SJCRH30 (cell line): ENCODE data around the gene GSTM5. TPM values are rescaled to one million over a fixed set of nuclear protein-coding genes. Genes with fewer than 3 reads are reported as not detected.
A peak's percentile ranks its signal among the peaks of the same experiment; 100 is the strongest.
"Not testable (repeated sequence)": the region's sequence is repeated elsewhere in the genome, so short reads cannot be mapped to it uniquely, and the experiment has no call there.

Experiments used
- DNase-seq, 2 experiments: peaks; one replicate each; pipeline ENCODE4 v3.0.0-alpha.2; 2015 to 2020
- H3K27ac ChIP-seq: fragments of 250-450 bp; sonication (Bioruptor Pico); 2 replicates; pipeline ENCODE4 v1.5.1; 2020; ENCODE audit warnings: mild to moderate bottlenecking, moderate library complexity
- H3K27me3 ChIP-seq: fragments of 250-450 bp; sonication (Bioruptor Pico); 2 replicates; pipeline ENCODE4 v1.5.1; 2020; ENCODE audit warnings: mild to moderate bottlenecking, moderate library complexity
- H3K36me3 ChIP-seq: fragments of 250-450 bp; sonication (Bioruptor Pico); 2 replicates; pipeline ENCODE4 v1.5.1; 2020; ENCODE audit warnings: mild to moderate bottlenecking, moderate library complexity
- H3K4me1 ChIP-seq: fragments of 250-450 bp; sonication (Bioruptor Pico); 2 replicates; pipeline ENCODE4 v1.5.1; 2020; ENCODE audit warnings: mild to moderate bottlenecking, moderate library complexity
- H3K4me3 ChIP-seq: fragments of 250-450 bp; sonication (Bioruptor Pico); 2 replicates; pipeline ENCODE4 v1.5.1; 2020; ENCODE audit warnings: mild to moderate bottlenecking, moderate library complexity
- H3K9me3 ChIP-seq: fragments of 250-450 bp; sonication (Bioruptor Pico); replicated peaks from 2 replicates; pipeline ENCODE4 v1.5.1; 2020; ENCODE audit warnings: mild to moderate bottlenecking, moderate library complexity
- total RNA-seq: library from RNA; depleted of rRNA; stranded (reverse); fragments of >200 nt; shearing (Covaris generic); gene quantifications from 2 replicates; pipeline ENCODE4 v1.2.3, GENCODE V29; 2014

The GSTM5 gene
- total RNA-seq, 1 experiment from 2014 or later, result 0.02 TPM

GRCh38 chr1:109687109-109687508 is 24.9 kb upstream of the GSTM5 start:
- H3K27ac ChIP-seq, H3K27me3 ChIP-seq, H3K9me3 ChIP-seq, H3K4me3 ChIP-seq, H3K4me1 ChIP-seq, DNase-seq, H3K36me3 ChIP-seq: not testable (repeated sequence)

- Histone ChIP-seq H3K27ac (no peak within 1 kb of the TSS), H3K9me3 (no peaks in the 10 kb centered on the region), H3K36me3 (no peaks in the 10 kb centered on the region), H3K4me1 (no peaks in the 10 kb centered on the region), H3K4me3 (no peak within 1 kb of the TSS), H3K27me3 (no peaks in the 10 kb centered on the region)
- no peak for DNase-seq
Observed at GRCh38 chr1:109687641-109688499, 24.2 kb upstream of the GSTM5 start, which contains the start of gene GSTM1. Gene GSTM1 (plus strand): TSS chr1:109687817. CDS start chr1:109687874, 57 bp downstream.

GRCh38 chr1:109689844-109690405 is 22.1 kb upstream of the GSTM5 start:
- H3K27me3 ChIP-seq, result no peaks in the 10 kb centered on the region
- H3K27ac ChIP-seq, result no peak overlapping the region
- H3K36me3 ChIP-seq, result no peaks in the 10 kb centered on the region
- H3K9me3 ChIP-seq, result no peaks in the 10 kb centered on the region
- DNase-seq, result no peak
- H3K4me1 ChIP-seq, result no peaks in the 10 kb centered on the region
- H3K4me3 ChIP-seq, result no peak overlapping the region

- DNase-seq, result no peak
- Histone ChIP-seq H3K9me3 (no peaks in the 10 kb centered on the region), H3K27ac (no peak overlapping the region), H3K27me3 (no peaks in the 10 kb centered on the region), H3K4me3 (no peak overlapping the region), H3K4me1 (no peaks in the 10 kb centered on the region), H3K36me3 (no peaks in the 10 kb centered on the region)
Observed at GRCh38 chr1:109691759-109692158, 20.3 kb upstream of the GSTM5 start.

GRCh38 chr1:109694400-109694799 is 17.7 kb upstream of the GSTM5 start:
- DNase-seq, H3K4me3 ChIP-seq, H3K27me3 ChIP-seq, H3K27ac ChIP-seq, H3K9me3 ChIP-seq, H3K4me1 ChIP-seq, H3K36me3 ChIP-seq: not testable (repeated sequence)

- not testable (repeated sequence) for DNase-seq, H3K4me3 ChIP-seq, H3K9me3 ChIP-seq, H3K4me1 ChIP-seq, H3K36me3 ChIP-seq, H3K27ac ChIP-seq, H3K27me3 ChIP-seq
Observed at GRCh38 chr1:109695138-109695537, 16.9 kb upstream of the GSTM5 start.

- no peak overlapping the region for H3K4me3 ChIP-seq
- H3K9me3 ChIP-seq, result no peaks in the 10 kb centered on the region
- DNase-seq, result no peak
- no peak overlapping the region for H3K27ac ChIP-seq
- no peaks in the 10 kb centered on the region for H3K4me1 ChIP-seq
- no peaks in the 10 kb centered on the region for H3K36me3 ChIP-seq
- H3K27me3 ChIP-seq, result no peaks in the 10 kb centered on the region
Observed at GRCh38 chr1:109697066-109697465, 15.0 kb upstream of the GSTM5 start.

GRCh38 chr1:109697861-109698260 is 14.2 kb upstream of the GSTM5 start:
- not testable (repeated sequence) for H3K27ac ChIP-seq, H3K4me1 ChIP-seq, H3K27me3 ChIP-seq, H3K9me3 ChIP-seq, H3K4me3 ChIP-seq, DNase-seq, H3K36me3 ChIP-seq

- H3K9me3 ChIP-seq, H3K27me3 ChIP-seq, DNase-seq, H3K4me1 ChIP-seq, H3K27ac ChIP-seq, H3K36me3 ChIP-seq, H3K4me3 ChIP-seq: not testable (repeated sequence)
Observed at GRCh38 chr1:109702940-109703339, 9.1 kb upstream of the GSTM5 start.

- DNase-seq, result no peak
- no peak overlapping the region for H3K4me3 ChIP-seq
- no peaks in the 10 kb centered on the region for H3K27me3 ChIP-seq
- H3K4me1 ChIP-seq, result no peaks in the 10 kb centered on the region
- H3K36me3 ChIP-seq, result no peaks in the 10 kb centered on the region
- no peaks in the 10 kb centered on the region for H3K9me3 ChIP-seq
- H3K27ac ChIP-seq, result no peak overlapping the region
Observed at GRCh38 chr1:109704173-109704572, 7.9 kb upstream of the GSTM5 start.

GRCh38 chr1:109705411-109705810 is 6.6 kb upstream of the GSTM5 start:
- Histone ChIP-seq H3K4me1 (no peaks in the 10 kb centered on the region), H3K4me3 (no peak overlapping the region), H3K9me3 (no peaks in the 10 kb centered on the region), H3K36me3 (no peaks in the 10 kb centered on the region), H3K27ac (no peak overlapping the region), H3K27me3 (no peaks in the 10 kb centered on the region)
- DNase-seq, result no peak

GRCh38 chr1:109708949-109709348 is 3.1 kb upstream of the GSTM5 start:
- peak in 1 of 2 experiments; percentile 0 for DNase-seq
- H3K9me3 ChIP-seq, H3K36me3 ChIP-seq, H3K4me3 ChIP-seq, H3K4me1 ChIP-seq, H3K27ac ChIP-seq, H3K27me3 ChIP-seq: not testable (repeated sequence)

- not testable (repeated sequence) for H3K9me3 ChIP-seq, H3K27me3 ChIP-seq, H3K36me3 ChIP-seq, H3K4me1 ChIP-seq, H3K4me3 ChIP-seq, DNase-seq, H3K27ac ChIP-seq
Observed at GRCh38 chr1:109709822-109710221, 2.2 kb upstream of the GSTM5 start.

- H3K27ac ChIP-seq, result no peak overlapping the region
- H3K36me3 ChIP-seq, result no peaks in the 10 kb centered on the region
- H3K4me3 ChIP-seq, result no peak overlapping the region
- DNase-seq, result peak in 1 of 2 experiments; percentile 0
- H3K9me3 ChIP-seq, result no peaks in the 10 kb centered on the region
- H3K4me1 ChIP-seq, result no peaks in the 10 kb centered on the region
- H3K27me3 ChIP-seq, result 0 out of 2 replicates have a peak, but pooled peaks cover 3% of the 10 kb centered on the region
Observed at GRCh38 chr1:109712321-109712864, 342 bp downstream of the GSTM5 start.

- no peaks in the 10 kb centered on the region for H3K4me1 ChIP-seq
- H3K27me3 ChIP-seq, result peaks cover 3% of the 10 kb centered on the region; the same call in 1 of the 2 replicates
- no peaks in the 10 kb centered on the region for H3K9me3 ChIP-seq
- H3K4me3 ChIP-seq, result no peak overlapping the region
- no peak for DNase-seq
- no peaks in the 10 kb centered on the region for H3K36me3 ChIP-seq
- no peak overlapping the region for H3K27ac ChIP-seq
Observed at GRCh38 chr1:109713636-109714035, 1.6 kb downstream of the GSTM5 start.
